Skeletal muscle tissue (tissue), 4 donors: ENCODE data around the gene LIM2. TPM values are rescaled to one million over a fixed set of nuclear protein-coding genes. Genes with fewer than 3 reads are reported as not detected.

Experiments used
- H3K27ac ChIP-seq: one replicate; pipeline ENCODE4 v1.7.0; 2013; ENCODE audit warnings: mild to moderate bottlenecking, low read depth, low read length, inconsistent platforms
- H3K27me3 ChIP-seq, 3 donors: one replicate each; pipeline ENCODE4 v1.7.0; 2013; ENCODE audit warnings: low read length in 3 of 3; ENCODE audit not compliant: control insufficient read depth in 3 of 3, insufficient read depth in 3 of 3
- H3K36me3 ChIP-seq, 3 donors: one replicate each; pipeline ENCODE4 v1.7.0; 2013; ENCODE audit warnings: low read length in 3 of 3; ENCODE audit not compliant: control insufficient read depth in 3 of 3, insufficient read depth in 3 of 3
- H3K4me1 ChIP-seq, 3 donors: one replicate each; pipeline ENCODE4 v1.7.0; 2013; ENCODE audit warnings: low read length in 3 of 3, mild to moderate bottlenecking in 3 of 3; ENCODE audit not compliant: control insufficient read depth in 3 of 3, insufficient read depth in 3 of 3
- H3K4me3 ChIP-seq, 3 donors: one replicate each; pipeline ENCODE4 v1.7.0; 2013; ENCODE audit warnings: low read length in 3 of 3
- H3K9ac ChIP-seq, 3 donors: one replicate each; pipeline ENCODE4 v1.7.0; 2013; ENCODE audit warnings: low read length in 3 of 3, mild to moderate bottlenecking in 3 of 3, moderate library complexity in 2 of 3, low read depth in 1 of 3
- H3K9me3 ChIP-seq, 3 donors: one replicate each; pipeline ENCODE4 v1.7.0; 2013; ENCODE audit warnings: low read length in 3 of 3; ENCODE audit not compliant: control insufficient read depth in 3 of 3
- total RNA-seq: library from RNA; depleted of rRNA; stranded (reverse); fragments of >200 nt; gene quantifications from one replicate; pipeline ENCODE4 v1.2.3, GENCODE V29; 2014
- donor health status: Osteomylitis.

Gene LIM2
- total RNA-seq, 1 donor from 2014 or later, result not detected

DNA sequence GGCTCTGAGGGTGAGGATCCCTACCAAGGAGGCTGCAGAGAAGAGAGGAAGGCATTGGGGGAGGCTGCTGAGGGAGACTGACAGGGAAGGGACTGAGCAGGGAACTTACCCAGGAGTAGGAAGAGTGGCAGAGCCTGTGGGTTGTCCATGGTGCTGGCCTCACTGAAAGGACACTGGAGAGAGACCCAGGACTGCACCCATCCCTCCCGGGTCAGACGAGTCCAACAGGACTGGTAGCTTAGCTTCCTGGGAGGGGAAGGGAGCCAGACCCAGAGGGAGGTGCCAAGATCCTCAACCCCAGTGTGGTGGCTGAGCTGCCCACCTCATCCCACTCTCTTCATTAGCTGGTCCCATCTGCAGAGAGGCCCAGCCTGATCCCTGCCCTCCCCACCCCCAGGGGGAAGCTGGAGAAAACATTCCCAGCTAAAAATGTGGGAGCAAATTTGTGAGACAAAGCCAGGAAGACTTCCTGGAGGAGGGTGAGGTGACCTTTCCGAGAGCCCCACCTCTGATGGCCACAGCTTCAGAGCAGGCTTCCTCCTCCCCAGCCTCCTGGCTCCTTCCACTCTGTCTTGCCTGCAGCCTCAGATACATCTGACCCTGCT, 45.7 kb downstream of the LIM2 start, which contains the start of gene VSIG10L:
TSS of gene VSIG10L (minus strand) at position 164 of the 605 bp plus-strand sequence. CDS start at position 149, 15 bp downstream.
- peaks cover 0 to 9% (median 5%) of the 10 kb centered on the region in 3 donors for H3K27me3 ChIP-seq
- H3K4me3 ChIP-seq, result no peak within 1 kb of the TSS
- H3K27ac ChIP-seq, result no peak within 1 kb of the TSS
- no peak within 1 kb of the TSS for H3K9ac ChIP-seq
- peaks cover 7 to 16% (median 8%) of the 10 kb centered on the region in 3 donors for H3K4me1 ChIP-seq
- no peaks in the 10 kb centered on the region for H3K9me3 ChIP-seq
- H3K36me3 ChIP-seq, result peaks cover 20 to 24% (median 20%) of the 10 kb centered on the region in 3 donors

DNA sequence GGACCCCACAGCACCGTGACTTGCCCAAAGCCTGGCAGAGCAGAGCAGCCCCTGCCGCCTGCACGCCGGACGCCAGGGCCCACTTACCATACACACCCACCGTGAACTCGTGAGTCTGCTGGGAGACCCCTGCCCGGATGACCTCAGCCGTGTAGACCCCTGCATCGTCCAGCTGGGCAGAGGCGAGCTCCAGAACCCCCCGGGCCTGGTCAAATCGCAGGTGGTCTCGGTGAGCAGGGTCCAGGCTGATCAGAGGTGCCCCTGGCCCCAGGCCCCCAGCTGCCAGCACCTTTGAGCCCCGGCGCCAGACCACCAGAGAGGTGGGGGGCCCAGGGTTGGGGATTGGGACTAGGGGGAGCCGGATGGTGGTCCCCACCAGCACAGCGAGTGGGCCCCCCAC, 46.7 kb downstream of the LIM2 start:
- no peak overlapping the region for H3K4me3 ChIP-seq
- H3K9ac ChIP-seq, result no peak overlapping the region
- H3K27me3 ChIP-seq, result peaks cover 0 to 9% (median 5%) of the 10 kb centered on the region in 3 donors
- no peak overlapping the region for H3K27ac ChIP-seq
- no peaks in the 10 kb centered on the region for H3K9me3 ChIP-seq
- peaks cover 10 to 14% (median 11%) of the 10 kb centered on the region in 3 donors for H3K36me3 ChIP-seq
- peaks cover 7 to 16% (median 8%) of the 10 kb centered on the region in 3 donors for H3K4me1 ChIP-seq

DNA sequence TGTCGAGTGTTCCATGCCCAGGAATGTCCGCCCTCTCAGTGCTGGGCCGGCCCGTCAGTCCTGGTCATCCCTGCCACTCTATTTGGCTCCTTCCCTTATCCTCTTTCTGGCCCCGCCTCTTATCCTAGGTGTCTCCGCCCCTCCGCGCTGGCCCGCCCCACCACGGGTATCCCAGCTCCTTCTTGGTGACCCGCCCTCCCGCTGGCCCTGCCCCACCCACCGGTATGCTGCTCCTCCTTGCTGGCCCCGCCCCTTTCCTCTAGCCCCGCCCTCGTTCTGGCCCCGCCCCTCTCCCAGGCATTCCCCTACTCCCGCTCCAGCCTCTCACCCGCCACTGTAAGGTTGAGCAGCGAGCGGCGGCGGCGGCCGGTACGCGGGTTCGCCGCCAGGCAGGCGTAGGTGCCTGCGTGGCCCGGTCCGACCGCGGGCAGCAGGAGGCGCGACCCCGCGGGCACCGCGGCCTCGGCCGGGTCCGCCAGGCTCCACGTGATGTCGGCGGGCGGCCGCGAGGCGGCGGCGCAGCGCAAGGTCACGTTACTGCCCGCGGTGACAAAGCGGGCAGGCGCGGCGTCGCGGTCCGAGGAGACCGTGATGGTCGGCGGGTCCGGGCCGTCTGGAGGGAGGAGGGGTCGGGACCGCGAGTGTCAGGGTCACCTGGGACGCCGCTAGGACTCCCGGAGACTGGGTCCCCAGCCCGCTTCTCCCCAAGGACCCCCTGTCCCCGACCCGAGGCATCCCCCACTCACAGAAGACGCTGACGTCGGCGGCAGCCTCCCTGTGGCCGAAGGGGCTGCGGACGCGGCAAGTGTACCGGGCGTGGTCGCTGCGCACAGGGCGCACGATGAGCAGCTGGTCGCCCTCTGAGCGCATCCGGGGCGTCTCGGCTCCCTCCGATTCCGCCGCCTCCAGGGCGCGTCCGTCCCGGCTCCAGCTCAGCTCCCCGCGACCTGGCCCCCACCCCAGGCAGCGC, 47.8 kb downstream of the LIM2 start:
- peak overlapping the region; percentile 51 to 68 (median 62) for H3K4me3 ChIP-seq
- peaks cover 0 to 9% (median 5%) of the 10 kb centered on the region in 3 donors for H3K27me3 ChIP-seq
- H3K27ac ChIP-seq, result no peak overlapping the region
- no peaks in the 10 kb centered on the region for H3K9me3 ChIP-seq
- H3K9ac ChIP-seq, result peak overlapping the region in 2 of 3 donors; percentile 4 to 54
- peaks cover 7 to 16% (median 8%) of the 10 kb centered on the region in 3 donors for H3K4me1 ChIP-seq
- H3K36me3 ChIP-seq, result peaks cover 1 to 6% (median 4%) of the 10 kb centered on the region in 3 donors

DNA sequence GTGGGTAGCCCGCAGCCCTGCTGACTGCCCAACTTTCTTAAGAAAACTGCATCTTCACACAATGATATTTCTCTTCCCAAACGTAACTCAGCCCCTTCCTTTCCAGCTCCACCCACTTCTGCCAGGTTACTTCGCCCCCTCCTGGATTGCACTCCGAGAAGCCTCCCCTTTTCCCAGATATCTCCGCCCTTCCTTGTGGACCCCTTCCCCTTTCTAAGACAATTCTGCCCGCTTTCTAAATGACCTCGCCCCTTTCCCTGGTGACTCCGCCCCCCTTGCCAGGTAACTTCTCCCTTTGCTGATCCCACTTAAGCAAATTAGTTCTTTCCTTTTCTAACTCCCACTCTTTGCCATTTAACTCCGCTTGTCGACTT, 48.5 kb downstream of the LIM2 start:
- H3K27ac ChIP-seq, result no peak overlapping the region
- peak overlapping the region; percentile 50 to 68 (median 62) for H3K4me3 ChIP-seq
- peaks cover 0 to 2% (median 0%) of the 10 kb centered on the region in 3 donors for H3K36me3 ChIP-seq
- no peak overlapping the region for H3K9ac ChIP-seq
- peaks cover 7 to 16% (median 8%) of the 10 kb centered on the region in 3 donors for H3K4me1 ChIP-seq
- H3K9me3 ChIP-seq, result no peaks in the 10 kb centered on the region
- H3K27me3 ChIP-seq, result peaks cover 0 to 9% (median 5%) of the 10 kb centered on the region in 3 donors

DNA sequence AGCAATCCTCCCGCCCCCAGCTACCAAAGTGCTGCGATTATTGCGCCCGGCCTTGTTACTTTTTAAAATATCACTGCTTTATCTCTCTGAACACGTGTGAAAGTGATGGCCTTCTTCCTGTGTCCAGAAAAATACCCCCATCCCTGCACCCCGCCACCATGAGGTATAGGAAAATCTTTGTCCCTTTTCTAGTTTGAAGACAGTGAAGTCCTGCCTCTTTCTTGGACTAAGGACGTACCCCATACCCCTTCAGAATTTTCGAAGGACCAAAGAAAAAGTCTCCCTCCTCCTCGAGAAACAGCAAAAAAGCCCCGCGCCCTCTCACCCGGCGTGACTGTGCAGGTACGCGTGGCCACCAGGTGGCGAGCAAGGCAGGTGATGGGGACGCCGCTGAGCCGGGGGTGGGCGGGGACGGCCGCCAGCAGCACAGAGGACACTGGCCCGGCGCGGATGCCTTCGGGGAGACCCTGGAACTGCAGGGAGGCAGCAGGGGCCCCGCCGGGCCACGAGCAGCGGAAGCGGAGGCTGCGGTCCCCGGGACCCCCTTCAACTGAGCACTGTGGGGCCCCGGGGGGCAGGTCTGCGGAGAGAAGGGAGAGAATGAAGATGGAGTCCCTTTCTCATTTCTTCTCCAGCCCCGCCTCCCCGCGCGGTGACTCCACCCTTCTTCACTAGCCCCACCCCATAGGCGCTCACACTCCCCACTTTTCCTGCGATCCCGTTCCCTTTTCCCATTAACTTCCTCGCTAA, 49.0 kb downstream of the LIM2 start:
- peaks cover 0 to 9% (median 5%) of the 10 kb centered on the region in 3 donors for H3K27me3 ChIP-seq
- H3K36me3 ChIP-seq, result no peaks in the 10 kb centered on the region
- H3K4me1 ChIP-seq, result peaks cover 7 to 16% (median 8%) of the 10 kb centered on the region in 3 donors
- H3K27ac ChIP-seq, result no peak overlapping the region
- H3K4me3 ChIP-seq, result peak overlapping the region; percentile 50 to 68 (median 62)
- no peaks in the 10 kb centered on the region for H3K9me3 ChIP-seq
- H3K9ac ChIP-seq, result peak overlapping the region in 1 of 3 donors; percentile 25

DNA sequence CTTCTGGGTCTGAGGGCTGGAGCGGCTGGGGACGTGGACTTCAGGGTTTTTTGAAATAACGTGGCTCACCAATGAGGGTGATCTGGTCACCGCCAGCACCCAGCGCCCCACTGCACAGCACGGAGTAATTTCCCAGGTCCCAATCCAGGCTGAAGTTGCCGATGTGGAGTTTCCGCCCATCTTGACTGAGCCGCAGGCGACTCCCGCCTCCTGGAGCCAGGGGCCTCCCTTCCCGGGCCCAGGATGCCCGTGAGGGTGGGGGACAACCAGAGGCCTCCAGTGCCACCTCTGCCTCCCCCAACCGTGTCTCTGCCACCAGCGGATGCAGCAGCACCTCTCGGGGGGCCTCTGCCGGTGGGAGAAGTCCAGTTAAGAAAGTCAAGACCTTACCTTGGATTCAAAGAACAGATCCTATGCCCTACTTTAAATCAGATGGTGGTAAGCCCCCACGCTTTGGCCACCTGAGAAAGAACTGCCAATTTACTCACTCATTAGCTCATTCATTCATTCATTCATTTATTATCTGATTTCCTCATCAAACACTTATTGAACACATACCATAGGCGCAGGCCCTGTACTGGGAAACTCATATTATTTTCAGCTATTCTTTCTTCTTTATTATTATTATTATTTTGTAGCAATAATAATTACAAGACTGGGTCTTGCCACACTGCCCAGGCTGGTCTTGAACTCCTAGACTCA, 49.8 kb downstream of the LIM2 start:
- Histone ChIP-seq H3K9me3 (no peaks in the 10 kb centered on the region), H3K27me3 (peaks cover 0 to 9% (median 5%) of the 10 kb centered on the region in 3 donors), H3K27ac (no peak overlapping the region), H3K4me1 (peaks cover 7 to 16% (median 8%) of the 10 kb centered on the region in 3 donors), H3K4me3 (no peak overlapping the region), H3K9ac (no peak overlapping the region), H3K36me3 (no peaks in the 10 kb centered on the region)

DNA sequence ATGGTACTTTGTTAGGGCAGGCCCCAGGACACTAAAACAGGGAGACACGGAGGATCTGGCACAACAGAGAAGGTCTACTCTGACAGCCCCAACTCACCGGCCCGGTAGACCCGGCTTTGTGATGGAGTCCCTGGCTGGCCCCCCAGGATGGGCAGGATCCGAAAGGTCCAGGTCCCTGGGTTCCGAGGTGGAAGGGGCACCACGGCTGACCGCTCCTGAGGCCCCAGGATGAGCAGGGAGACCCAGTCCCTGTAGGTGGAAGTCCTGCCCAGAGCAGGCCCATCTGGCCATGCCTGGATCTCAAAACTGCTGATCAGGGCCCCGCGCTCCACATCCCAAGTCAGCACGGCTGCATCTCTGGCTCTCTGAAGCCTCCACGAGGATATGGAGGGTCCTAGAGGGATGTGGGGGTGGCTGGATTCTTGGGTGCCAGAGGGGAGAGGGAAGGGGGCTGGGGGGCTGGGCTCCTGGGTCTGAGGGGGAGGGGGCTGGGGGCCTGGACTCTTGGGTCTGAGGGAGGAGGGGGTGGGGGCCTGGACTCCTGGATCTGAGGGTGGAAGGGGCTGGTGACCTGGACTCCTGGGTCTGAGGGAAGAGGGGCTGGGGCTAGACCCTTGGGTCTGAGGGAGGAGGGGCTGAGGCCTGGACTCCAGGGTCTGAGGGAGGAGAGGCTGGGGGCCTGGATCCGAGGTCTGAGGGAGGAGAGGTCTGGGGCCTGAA, 50.5 kb downstream of the LIM2 start:
- H3K9ac ChIP-seq, result no peak overlapping the region
- H3K27me3 ChIP-seq, result peaks cover 0 to 9% (median 5%) of the 10 kb centered on the region in 3 donors
- H3K36me3 ChIP-seq, result no peaks in the 10 kb centered on the region
- H3K27ac ChIP-seq, result no peak overlapping the region
- no peak overlapping the region for H3K4me3 ChIP-seq
- H3K9me3 ChIP-seq, result no peaks in the 10 kb centered on the region
- peaks cover 7 to 16% (median 8%) of the 10 kb centered on the region in 3 donors for H3K4me1 ChIP-seq

DNA sequence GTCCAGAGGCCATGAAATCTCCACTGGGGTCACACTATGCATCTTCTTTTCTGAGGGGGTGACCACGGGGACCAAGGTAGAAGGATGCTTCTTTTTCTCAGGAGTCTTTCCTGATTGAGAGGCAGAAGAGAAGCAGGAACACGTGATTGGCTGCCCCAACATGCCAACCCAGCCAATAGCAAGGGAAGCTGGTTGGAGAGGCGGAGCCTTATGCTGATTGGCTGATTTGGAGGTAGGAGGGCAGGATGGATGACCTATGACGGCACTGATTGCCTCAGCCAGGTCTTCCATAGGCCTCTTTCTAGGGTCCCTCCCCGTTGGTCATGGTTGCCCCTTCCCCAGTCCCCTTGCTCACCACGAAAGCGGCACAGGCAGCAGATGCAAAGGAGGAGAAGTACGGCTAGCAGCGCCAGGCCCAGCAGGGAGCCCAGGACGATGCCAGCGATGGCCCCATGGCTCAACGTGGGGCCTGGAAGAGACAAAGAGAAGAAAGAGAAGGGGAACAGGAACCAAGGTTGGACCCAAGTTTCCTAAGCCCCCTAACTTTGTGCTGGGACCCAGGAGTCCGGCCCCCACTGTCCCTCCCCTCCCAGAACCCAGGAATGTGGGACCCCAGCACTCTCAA, 53.8 kb downstream of the LIM2 start:
- Histone ChIP-seq H3K4me1 (peaks cover 1 to 5% (median 2%) of the 10 kb centered on the region in 3 donors), H3K36me3 (no peaks in the 10 kb centered on the region), H3K27me3 (peaks cover 0 to 7% (median 5%) of the 10 kb centered on the region in 3 donors), H3K4me3 (no peak overlapping the region), H3K9ac (no peak overlapping the region), H3K27ac (no peak overlapping the region), H3K9me3 (no peaks in the 10 kb centered on the region)
